ENCODE results near the gene MMP1.
"Not testable (repeated sequence)": the region's sequence is repeated elsewhere in the genome, so short reads cannot be mapped to it uniquely, and the experiment has no call there.

MMP1 gene

GRCh38 chr11:102757823-102758549 is 40.0 kb downstream of the MMP1 start:
- DNase-seq, result no peak

- no peak for DNase-seq
Measured at GRCh38 chr11:102753267-102753666, 44.7 kb downstream of the MMP1 start.

GRCh38 chr11:102751673-102752072 is 46.3 kb downstream of the MMP1 start:
- no peak for DNase-seq

GRCh38 chr11:102749101-102749722 is 48.7 kb downstream of the MMP1 start:
- DNase-seq, result no peak

GRCh38 chr11:102746746-102747578 is 51.0 kb downstream of the MMP1 start:
- DNase-seq, result not testable (repeated sequence)

All from NCI-H146 (cell line).